Measurements from ENCODE around the gene CACNA2D3. TPM values are rescaled to one million over a fixed set of nuclear protein-coding genes. Genes with fewer than 3 reads are reported as not detected.

Gene CACNA2D3
- total and polyA plus RNA-seq, 4 donors = 0.06 to 0.37 (median 0.08) TPM; not detected in 1

GRCh38 chr3:54759166-54759565 is 636.8 kb downstream of the CACNA2D3 start:
- 31% methylated on average over 2 of the region's 2 CpGs for WGBS
- no peak for DNase-seq (ENCODE audit: low spot score)
- Histone ChIP-seq H3K4me1 (ENCODE audit: control insufficient read depth in 4 of 4, insufficient read depth in 4 of 4, low read length in 3 of 4) (no peaks in the 10 kb centered on the region), H3K36me3 (ENCODE audit: control insufficient read depth in 4 of 4, insufficient read depth in 3 of 4, low read depth in 1 of 4, low read length in 3 of 4) (no peaks in the 10 kb centered on the region), H3K9me3 (ENCODE audit: control insufficient read depth in 4 of 4, low read length in 3 of 4) (no peaks in the 10 kb centered on the region), H3K4me3 (ENCODE audit: low read depth in 1 of 3, low read length in 3 of 3) (no peak overlapping the region), H3K27me3 (ENCODE audit: control insufficient read depth in 4 of 4, insufficient read depth in 4 of 4, low read length in 3 of 4) (no peaks in the 10 kb centered on the region), H3K9ac (ENCODE audit: low read depth in 1 of 2, low read length in 2 of 2) (no peak overlapping the region), H3K27ac (ENCODE audit: low read depth in 1 of 2, low read length in 2 of 2) (no peak overlapping the region)
- no peak for TF ChIP-seq YY1 (IDR thresholded peaks at IDR 0.05)
- TF ChIP-seq GABPA (IDR thresholded peaks at IDR 0.05 in 1 of 2, conservative IDR thresholded peaks at IDR 0.05 in 1 of 2) = no peak
- TF ChIP-seq ATF3 (IDR thresholded peaks at IDR 0.05) = no peak
- no peak for TF ChIP-seq JUND (IDR thresholded peaks at IDR 0.05)
- no peak for TF ChIP-seq EGR1 (IDR thresholded peaks at IDR 0.05; ENCODE audit: low read depth in 2 of 2)
- no peak for TF ChIP-seq FOXA1 (IDR thresholded peaks at IDR 0.05)
- no peak for TF ChIP-seq HNF4G (IDR thresholded peaks at IDR 0.05)
- TF ChIP-seq RAD21 (IDR thresholded peaks at IDR 0.05) = no peak
- no peak for TF ChIP-seq CTCF (IDR thresholded peaks at IDR 0.05; ENCODE audit: low read depth, low read length, missing input control)
- no peak for TF ChIP-seq RXRA (IDR thresholded peaks at IDR 0.05)
- no peak for TF ChIP-seq TAF1 (conservative IDR thresholded peaks at IDR 0.05)
- no peak for TF ChIP-seq HNF4A (conservative IDR thresholded peaks at IDR 0.05)
- TF ChIP-seq NR2F2 (IDR thresholded peaks at IDR 0.05) = no peak
- TF ChIP-seq ZBTB33 (IDR thresholded peaks at IDR 0.05) = no peak
- TF ChIP-seq FOXA2 (IDR thresholded peaks at IDR 0.05) = no peak

GRCh38 chr3:54760201-54760600 is 637.8 kb downstream of the CACNA2D3 start:
- no peak overlapping the region for H3K27ac ChIP-seq (ENCODE audit: low read depth in 1 of 2, low read length in 2 of 2)
- no peaks in the 10 kb centered on the region for H3K27me3 ChIP-seq (ENCODE audit: control insufficient read depth in 4 of 4, insufficient read depth in 4 of 4, low read length in 3 of 4)
- no peak for DNase-seq (ENCODE audit: low spot score)
- no peaks in the 10 kb centered on the region for H3K36me3 ChIP-seq (ENCODE audit: control insufficient read depth in 4 of 4, insufficient read depth in 3 of 4, low read depth in 1 of 4, low read length in 3 of 4)
- H3K4me1 ChIP-seq (ENCODE audit: control insufficient read depth in 4 of 4, insufficient read depth in 4 of 4, low read length in 3 of 4) = peaks cover 0 to under 1% (median 0%) of the 10 kb centered on the region in 4 donors
- H3K9ac ChIP-seq (ENCODE audit: low read depth in 1 of 2, low read length in 2 of 2) = no peak overlapping the region
- no peaks in the 10 kb centered on the region for H3K9me3 ChIP-seq (ENCODE audit: control insufficient read depth in 4 of 4, low read length in 3 of 4)
- H3K4me3 ChIP-seq (ENCODE audit: low read depth in 1 of 3, low read length in 3 of 3) = no peak overlapping the region
- 94% methylated on average over 2 of the region's 2 CpGs for WGBS
- no peak for TF ChIP-seq GABPA (IDR thresholded peaks at IDR 0.05 in 1 of 2, conservative IDR thresholded peaks at IDR 0.05 in 1 of 2)
- no peak for TF ChIP-seq RAD21 (IDR thresholded peaks at IDR 0.05)
- TF ChIP-seq HNF4G (IDR thresholded peaks at IDR 0.05) = no peak
- TF ChIP-seq JUND (IDR thresholded peaks at IDR 0.05) = no peak
- TF ChIP-seq NR2F2 (IDR thresholded peaks at IDR 0.05) = no peak
- TF ChIP-seq FOXA1 (IDR thresholded peaks at IDR 0.05) = no peak
- no peak for TF ChIP-seq ATF3 (IDR thresholded peaks at IDR 0.05)
- no peak for TF ChIP-seq RXRA (IDR thresholded peaks at IDR 0.05)
- TF ChIP-seq REST (IDR thresholded peaks at IDR 0.05) = no peak
- TF ChIP-seq SP1 (IDR thresholded peaks at IDR 0.05) = no peak
- TF ChIP-seq MAX (IDR thresholded peaks at IDR 0.05) = no peak
- TF ChIP-seq HNF4A (conservative IDR thresholded peaks at IDR 0.05) = no peak
- no peak for TF ChIP-seq EGR1 (IDR thresholded peaks at IDR 0.05; ENCODE audit: low read depth in 2 of 2)
- no peak for TF ChIP-seq FOXA2 (IDR thresholded peaks at IDR 0.05)
- no peak for TF ChIP-seq CTCF (IDR thresholded peaks at IDR 0.05; ENCODE audit: low read depth, low read length, missing input control)
